HG03521 (cell line): ENCODE measurements around the gene DUS1L.
A peak's percentile ranks its signal among the peaks of the same experiment; 100 is the strongest.

Experiments
- ATAC-seq: cut with Tn5 transposase; IDR thresholded peaks from one replicate; pipeline ENCODE4 v1.9.1; 2021; ENCODE audit warnings: mild to moderate bottlenecking, moderate library complexity; ENCODE audit not compliant: unreplicated experiment

DUS1L gene

GRCh38 chr17:82101301-82101715, 35.7 kb upstream of the DUS1L start:
- ATAC-seq, result no peak

GRCh38 chr17:82100502-82101298, 35.1 kb upstream of the DUS1L start:
- no peak for ATAC-seq

DNA sequence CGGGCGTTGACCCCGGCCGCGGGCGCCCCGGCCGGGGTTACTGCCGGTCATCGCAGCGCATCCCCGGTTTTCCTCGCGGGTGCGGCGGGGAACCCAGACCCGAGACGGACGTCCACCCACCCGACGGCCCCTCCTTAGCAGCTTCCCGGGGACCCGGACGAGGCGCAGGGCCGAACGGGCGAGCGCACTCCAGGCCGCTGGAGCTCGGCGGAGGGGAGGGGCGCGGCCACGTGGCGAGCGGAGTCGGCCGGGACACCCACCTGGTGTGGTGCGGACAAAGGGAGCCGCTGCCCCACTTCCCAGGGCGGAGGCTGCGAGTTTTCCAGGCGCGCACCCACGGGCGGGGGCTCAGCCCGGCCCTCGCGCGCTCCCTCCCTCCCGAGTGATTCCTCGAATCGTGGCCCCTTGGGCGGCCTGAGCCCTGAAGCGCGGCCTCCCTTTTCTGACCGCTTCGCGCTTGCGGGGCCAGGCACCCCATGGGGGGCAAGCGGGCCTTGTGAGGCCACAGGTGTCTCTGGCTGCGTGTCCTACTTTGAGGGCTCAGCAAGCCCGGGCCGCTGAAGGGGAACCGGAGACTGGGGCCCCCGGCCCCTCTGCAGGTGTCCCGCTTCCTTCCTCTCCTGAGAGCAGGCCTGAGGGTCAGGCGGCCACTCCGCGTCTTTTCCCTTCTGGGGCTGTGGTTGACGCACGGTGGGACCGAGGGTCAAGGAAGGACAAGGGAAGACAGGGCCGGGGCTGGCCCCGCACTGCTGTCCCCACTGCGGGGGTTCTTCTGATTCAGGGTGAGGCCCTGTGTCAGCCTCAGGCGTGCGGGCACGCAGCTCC, 33.5 kb upstream of the DUS1L start:
- ATAC-seq, result peak; percentile 3

DNA sequence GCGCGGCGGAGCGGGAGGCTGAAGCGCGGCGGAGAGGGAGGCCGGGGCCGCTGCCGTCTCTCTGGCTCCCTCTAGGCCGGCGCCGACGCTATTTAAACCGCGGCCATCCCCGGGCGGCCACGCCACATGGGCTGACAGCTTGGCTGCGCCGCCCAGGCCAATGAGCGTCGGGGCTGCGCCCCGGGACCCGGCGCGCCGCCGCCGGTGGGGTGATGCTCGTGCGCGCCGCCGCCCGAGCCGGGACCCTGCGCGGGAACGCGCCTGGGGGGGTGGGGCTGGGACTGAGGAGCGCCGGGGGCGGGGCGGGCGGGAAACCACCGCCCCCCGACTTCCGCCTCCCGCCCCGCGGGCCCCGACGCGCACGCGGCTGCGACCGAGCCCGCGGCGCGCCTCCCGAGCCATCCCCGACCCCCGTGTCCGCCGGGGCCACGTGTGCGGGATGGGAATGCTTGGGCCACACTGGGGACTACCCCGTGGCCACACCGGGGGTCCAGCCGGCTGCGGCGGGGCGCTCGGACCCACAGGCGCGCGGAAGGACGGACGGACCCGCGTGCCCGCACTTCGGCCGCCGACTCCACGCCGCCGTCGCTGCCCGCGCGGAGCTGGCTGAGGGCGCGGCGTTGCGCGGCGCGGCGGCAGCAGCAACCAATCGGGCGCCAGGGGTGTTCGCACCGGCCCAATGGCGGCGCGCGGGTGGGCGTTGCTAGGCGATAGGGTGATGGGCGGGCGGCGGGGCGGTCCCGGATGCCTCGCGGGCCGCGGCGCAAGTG, 32.8 kb upstream of the DUS1L start, which contains the start of gene FASN:
FASN (minus strand) TSS at position 68 of the 770 bp plus-strand sequence. CDS start 1,791 bp downstream, outside the sequence.
- ATAC-seq, result peak; percentile 67

DNA sequence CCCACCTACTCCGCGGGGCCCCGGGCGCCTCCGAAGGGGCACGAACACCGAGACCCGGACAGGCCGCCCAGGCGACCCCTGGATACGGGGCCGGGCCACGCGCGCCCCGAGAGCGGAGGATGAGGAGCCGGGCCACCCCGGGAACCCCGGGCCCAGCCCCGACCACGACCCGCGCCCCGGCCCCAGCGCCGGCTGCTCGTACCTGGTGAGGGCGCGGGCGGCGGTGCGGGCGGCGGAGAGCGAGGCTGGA, 32.2 kb upstream of the DUS1L start:
- no peak for ATAC-seq

GRCh38 chr17:82097184-82097918, 31.7 kb upstream of the DUS1L start:
- peak; percentile 3 for ATAC-seq

GRCh38 chr17:82096709-82097183, 31.1 kb upstream of the DUS1L start:
- no peak for ATAC-seq

- ATAC-seq, result no peak
These were observed 30.4 kb upstream of the DUS1L start for GRCh38 chr17:82095777-82096708.

DNA sequence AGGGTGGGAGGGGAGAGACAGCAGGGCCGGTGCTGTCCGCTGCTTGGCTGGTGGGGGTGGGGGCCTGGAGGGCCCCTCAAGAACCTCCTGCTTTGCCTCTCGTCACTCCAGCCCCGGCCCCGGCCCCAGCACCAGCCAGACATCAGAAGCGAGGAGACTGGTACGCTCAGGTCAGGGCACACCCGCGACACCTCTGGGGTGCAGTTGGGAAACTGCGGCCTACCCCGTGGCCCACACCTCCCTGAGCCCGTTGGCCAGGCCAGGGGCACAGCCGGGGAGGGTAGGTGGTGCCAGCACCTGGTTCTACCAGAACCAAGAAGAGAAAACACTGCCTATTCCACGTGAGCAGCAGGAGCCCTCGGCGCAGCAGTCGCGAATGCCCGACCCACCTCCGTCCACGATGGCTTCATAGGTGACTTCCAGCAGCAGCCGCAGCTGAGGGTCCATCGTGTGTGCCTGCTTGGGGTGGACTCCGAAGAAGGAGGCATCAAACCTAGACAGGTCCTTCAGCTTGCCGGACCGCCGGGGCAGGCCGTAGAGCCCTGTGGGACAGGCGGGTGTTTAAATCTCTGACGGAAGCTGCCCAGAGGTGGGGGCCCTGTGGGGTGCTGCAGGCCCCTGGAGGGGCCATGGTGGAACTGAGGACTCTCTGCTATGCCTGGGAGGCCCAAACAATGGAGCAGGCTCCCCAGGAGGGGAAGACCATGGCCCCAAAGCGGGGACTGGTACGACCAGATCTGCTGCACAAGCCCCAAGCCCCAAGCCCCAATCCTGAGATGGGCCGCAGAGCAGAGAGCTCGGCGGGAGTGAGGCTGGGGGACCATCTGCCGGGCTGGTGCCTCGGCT, 29.6 kb upstream of the DUS1L start:
- no peak for ATAC-seq

GRCh38 chr17:82092995-82093751, 27.6 kb upstream of the DUS1L start:
- ATAC-seq, result no peak

DNA sequence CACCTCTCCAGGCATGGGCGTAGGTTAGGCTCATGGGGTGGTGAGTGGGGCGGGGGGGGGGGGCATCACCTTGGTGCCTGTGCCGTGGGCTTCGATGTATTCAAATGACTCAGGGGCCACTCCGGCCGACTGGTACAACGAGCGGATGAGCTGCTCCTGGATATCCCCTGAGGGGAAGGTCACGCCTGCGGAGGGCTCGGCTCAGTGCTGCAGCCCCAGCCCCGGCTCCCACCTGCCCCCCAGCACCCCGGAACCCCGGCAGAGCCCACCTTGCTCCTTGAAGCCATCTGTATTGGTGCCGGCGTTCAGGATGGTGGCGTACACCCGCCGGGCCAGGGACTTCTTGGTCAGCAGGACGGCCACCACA, 27.0 kb upstream of the DUS1L start:
- ATAC-seq, result no peak

DNA sequence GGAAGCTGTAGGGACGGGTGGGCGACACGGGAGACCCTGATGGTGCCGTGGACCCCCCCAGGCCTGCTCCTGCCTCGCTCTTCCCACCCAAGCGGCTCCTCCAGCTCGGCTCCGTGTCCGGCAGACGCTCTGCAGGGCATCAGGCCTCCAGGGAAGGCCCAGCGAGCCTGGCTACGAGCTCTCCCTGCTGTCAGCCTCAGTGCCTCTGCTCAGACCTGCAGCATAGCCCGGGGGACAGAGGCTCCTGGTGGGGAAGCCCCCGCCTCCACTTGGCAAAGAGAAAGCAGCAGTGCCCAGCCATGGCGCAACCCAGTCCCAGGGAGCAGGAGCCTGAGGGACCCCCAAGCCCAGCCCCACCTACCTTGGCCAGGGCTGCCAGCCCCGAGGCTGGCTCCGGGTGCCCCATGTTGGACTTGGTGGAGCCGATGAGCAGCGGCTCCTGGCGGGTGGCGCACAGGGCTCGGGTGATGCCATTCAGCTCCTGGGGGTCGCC, 26.5 kb upstream of the DUS1L start:
- no peak for ATAC-seq

DNA sequence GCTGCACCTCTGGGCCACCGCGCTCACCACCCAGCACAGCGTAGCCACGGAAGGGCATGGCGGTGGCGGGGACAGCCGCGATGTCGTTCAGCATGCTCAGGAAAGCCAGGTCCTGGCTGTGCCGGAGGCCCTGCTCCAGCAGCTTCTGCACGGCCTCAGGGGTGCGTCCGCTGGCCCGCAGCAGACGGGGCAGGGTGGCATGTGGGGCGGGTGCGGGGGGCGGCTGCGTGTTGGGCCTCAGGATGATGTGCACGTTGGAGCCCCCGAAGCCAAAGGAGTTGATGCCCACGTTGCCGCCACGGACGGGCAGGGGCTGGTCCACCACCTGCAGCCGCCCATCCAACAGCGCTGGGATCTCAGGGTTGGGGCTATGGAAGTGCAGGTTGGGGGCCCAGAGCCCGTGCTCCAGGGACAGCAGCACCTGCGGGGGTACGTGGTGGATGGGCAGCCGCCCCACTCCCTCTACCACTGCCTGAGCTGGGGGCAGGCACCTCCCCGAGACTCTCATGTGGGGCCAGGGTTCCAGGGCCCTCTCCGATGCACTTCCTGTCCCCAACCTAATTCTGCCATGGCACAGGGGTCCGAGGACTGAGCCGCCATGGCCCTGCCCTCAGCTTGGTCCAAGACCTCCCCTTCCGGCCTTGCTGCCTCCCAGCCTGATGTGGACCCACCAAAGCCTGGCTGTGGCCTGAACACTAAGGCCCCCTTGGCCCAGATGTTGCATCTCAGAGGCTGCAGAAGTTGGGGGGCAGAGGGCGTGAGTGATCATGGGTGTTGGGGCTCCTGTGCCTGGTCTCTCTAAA, 25.9 kb upstream of the DUS1L start:
- no peak for ATAC-seq

DNA sequence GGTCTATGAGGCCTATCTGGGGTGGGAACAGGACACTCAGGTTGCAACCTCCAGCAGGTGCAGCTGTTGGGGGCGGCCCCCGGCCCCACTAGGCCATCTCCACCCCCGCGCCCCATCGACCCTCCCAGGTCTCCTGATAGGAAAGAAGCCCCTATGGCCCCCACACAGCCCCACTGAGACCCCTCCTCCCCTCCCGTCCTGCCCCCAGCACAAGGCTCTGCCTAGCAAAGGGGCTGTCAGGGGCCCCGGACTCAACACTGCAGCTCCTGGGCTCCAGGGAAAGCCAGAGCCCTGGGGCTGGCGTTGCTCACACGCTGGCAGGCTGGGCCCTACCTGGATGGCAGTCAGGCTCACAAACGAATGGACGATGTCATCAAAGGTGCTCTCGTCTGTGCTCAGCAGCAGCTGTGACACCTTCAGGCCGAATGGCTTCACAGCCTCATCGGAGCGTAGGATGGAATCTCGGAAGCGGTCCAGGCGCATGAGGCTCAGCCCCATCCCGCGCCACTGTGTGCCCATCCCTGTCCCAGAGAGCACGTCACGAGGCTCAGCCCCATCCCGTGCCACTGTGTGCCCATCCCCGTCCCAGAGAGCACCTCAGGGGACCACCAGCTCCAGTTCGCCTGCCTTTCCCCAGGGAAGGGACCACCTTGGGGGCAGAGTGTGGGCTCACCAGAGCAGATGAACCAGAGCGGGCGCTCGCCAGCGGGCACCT, 25.1 kb upstream of the DUS1L start:
- ATAC-seq, result no peak

- ATAC-seq, result no peak
These were observed 24.3 kb upstream of the DUS1L start for GRCh38 chr17:82089723-82090548.
